ENCODE data around the gene KLF12.

KLF12 gene

GRCh38 chr13:74101436-74101835 lies 32.8 kb downstream of the KLF12 start:
- no peak overlapping the region for H3K4me3 ChIP-seq (ENCODE audit: control insufficient read depth, low read depth, low read length)
- no peak for DNase-seq (ENCODE audit: low read depth)
- TF ChIP-seq CTCF (IDR thresholded peaks at IDR 0.05; ENCODE audit: control insufficient read depth, insufficient read depth, low read depth, low read length, missing control alignments) = no peak

DNA sequence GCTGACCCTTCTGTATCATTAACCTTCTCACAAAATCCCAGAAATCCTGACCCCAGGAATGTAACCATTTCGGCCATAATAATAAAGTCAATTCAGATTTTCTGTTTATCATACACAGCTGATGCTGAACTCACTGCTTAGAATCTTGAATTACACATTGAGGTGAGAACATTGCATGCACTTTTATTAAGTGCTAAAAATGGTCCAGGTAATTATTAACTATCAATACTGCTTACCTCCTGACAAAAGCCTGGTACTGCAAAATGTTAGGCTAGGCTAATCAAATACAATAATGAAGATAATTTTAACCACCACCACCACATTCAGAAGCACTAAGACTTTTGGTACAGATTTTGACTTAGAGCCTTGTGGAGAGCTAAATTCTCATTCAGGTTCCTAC lies 36.1 kb downstream of the KLF12 start:
- no peak for TF ChIP-seq CTCF (IDR thresholded peaks at IDR 0.05; ENCODE audit: control insufficient read depth, insufficient read depth, low read depth, low read length, missing control alignments)
- DNase-seq (ENCODE audit: low read depth) = no peak
- no peak overlapping the region for H3K4me3 ChIP-seq (ENCODE audit: control insufficient read depth, low read depth, low read length)

GRCh38 chr13:74097116-74097515 lies 37.1 kb downstream of the KLF12 start:
- DNase-seq (ENCODE audit: low read depth) = no peak
- TF ChIP-seq CTCF (IDR thresholded peaks at IDR 0.05; ENCODE audit: control insufficient read depth, insufficient read depth, low read depth, low read length, missing control alignments) = no peak
- no peak overlapping the region for H3K4me3 ChIP-seq (ENCODE audit: control insufficient read depth, low read depth, low read length)

DNA sequence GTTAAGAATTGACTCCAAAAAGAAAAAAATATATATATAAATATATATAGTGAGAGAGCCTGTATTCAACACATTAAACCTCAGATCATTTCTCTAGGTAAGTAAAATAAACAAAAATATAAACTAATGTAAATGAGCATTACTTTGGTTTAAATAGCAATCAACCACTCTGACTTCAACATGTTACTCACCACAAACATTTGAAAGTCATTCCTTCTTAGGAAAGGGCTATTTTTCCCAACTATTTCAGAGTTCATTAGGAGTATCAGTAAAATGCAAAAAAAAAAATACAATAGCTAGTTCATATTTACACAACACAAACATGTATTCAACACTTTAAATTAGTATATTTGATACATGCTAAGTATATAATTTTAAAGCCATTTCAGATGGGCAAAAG lies 40.5 kb downstream of the KLF12 start:
- H3K4me3 ChIP-seq (ENCODE audit: control insufficient read depth, low read depth, low read length) = no peak overlapping the region
- TF ChIP-seq CTCF (IDR thresholded peaks at IDR 0.05; ENCODE audit: control insufficient read depth, insufficient read depth, low read depth, low read length, missing control alignments) = no peak
- no peak for DNase-seq (ENCODE audit: low read depth)

DNA sequence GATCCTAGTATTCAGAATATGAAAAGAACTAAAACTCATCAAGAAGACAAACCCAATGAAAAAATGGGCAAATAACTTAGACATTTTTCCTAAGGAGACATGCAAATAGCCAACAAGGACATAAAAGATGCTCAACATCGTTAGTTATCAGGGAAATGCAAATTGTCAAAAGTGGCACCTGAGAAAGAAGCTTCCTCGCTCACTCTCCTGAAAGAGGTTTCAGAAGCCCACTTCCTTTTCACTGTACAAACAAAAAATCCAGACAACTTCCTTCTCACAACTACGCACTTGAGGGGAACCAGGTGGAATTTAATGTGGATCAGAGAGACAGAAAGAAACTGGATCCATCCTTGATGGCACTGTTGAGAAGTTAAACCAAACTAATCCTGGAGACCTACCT lies 41.5 kb downstream of the KLF12 start:
- no peak for TF ChIP-seq CTCF (IDR thresholded peaks at IDR 0.05; ENCODE audit: control insufficient read depth, insufficient read depth, low read depth, low read length, missing control alignments)
- H3K4me3 ChIP-seq (ENCODE audit: control insufficient read depth, low read depth, low read length) = no peak overlapping the region
- no peak for DNase-seq (ENCODE audit: low read depth)

- no peak overlapping the region for H3K4me3 ChIP-seq (ENCODE audit: control insufficient read depth, low read depth, low read length)
- no peak for DNase-seq (ENCODE audit: low read depth)
- TF ChIP-seq CTCF (IDR thresholded peaks at IDR 0.05; ENCODE audit: control insufficient read depth, insufficient read depth, low read depth, low read length, missing control alignments) = no peak
Measured at GRCh38 chr13:74090869-74091605, 43.2 kb downstream of the KLF12 start.
